HG03135 (cell line): ENCODE results near the gene CORO1C.

Source experiments
- ATAC-seq: cut with Tn5 transposase; IDR thresholded peaks from one replicate; pipeline ENCODE4 v1.9.1; 2021; ENCODE audit warnings: mild to moderate bottlenecking, moderate library complexity; ENCODE audit not compliant: unreplicated experiment

The CORO1C gene

DNA sequence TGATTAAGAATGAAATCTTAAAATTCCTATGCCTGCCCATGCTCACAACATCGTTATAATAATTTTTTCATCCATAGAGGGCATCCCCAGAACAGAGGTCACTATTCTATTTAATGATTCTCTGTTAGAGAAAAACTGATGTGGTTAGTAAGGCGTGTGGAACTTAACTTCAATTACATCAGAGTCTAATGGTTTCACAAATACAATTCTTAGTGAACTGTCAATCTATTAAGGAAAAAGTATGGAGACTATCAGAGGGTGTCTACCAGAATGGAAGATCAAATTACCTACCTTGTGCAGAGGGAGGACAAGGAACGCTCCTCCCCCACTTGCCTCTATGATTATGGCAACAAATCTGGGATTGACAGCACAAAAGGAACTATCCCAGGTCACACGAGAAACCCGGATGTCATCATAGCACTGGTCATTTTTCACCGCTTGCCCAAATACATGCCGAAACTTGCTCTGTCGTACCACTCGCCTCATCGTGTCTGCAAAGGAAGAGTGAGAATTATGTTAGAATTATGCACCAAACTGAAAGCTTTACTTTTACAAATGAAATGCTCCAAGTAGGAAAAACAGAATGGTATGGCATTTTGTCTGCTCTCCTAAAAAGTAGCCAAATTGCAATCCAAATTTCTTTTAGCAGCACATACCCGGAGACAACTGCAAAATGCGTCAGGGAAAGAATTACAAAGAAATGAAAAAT lies 30.3 kb downstream of the CORO1C start:
- no peak for ATAC-seq

DNA sequence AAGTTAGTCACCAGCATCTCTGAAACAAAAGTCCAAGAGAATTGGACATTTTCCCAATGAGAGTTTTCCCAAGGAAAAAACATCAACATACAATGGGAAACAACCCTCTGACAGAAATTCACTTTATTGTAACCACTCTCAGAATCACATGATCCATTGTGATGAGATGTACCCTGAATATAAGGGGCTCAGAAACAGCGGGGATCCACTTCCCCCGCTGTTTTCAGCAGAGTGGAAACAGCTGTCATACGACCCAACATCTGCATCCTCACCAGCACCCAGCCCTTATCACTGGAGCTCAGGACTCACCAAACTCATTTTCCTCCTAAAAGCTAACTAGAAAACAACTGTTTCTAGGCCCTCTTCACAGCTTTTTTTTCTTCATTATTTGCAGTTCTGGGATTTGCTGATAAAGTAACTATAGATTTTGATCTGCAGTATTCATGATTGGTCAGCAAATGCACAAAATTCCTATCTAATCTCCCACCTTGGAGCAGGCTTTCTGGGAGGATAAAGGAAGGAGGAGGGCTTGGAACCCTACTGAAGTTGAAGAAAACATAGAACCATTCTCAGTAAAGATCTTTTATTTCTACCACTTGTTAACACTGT lies 31.3 kb downstream of the CORO1C start:
- no peak for ATAC-seq

DNA sequence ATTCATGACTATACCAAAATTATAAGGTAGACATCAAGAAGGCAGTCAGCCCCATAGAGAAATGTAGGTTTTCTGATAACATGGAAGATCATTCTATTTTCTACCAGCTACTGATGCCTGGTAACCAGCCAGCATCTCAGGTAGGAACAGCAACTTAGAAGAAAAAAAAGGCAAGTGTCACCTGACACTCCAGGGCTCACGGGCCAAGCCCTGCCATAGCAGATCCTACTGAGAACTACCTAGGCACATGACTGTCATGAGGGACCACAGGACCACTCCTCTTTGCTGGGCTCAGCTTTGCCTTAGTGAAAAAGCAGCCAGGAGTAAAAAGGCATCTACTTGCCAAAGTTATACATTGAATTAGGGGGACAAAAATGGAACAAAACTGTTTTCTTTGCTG lies 33.4 kb downstream of the CORO1C start:
- no peak for ATAC-seq

DNA sequence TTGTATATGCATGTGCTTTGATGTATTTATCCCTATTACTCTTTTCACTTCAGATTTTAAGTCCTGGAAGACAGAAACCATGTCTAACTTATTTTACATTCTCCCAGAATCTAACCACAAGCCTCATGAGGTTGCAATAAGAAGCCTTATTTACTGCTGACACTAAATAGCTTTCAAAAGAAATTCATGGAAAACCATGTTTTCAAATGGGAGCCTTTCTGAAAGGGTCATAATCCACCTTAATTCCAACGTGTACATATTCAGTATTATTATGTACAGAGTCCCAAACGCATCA lies 34.4 kb downstream of the CORO1C start:
- no peak for ATAC-seq

DNA sequence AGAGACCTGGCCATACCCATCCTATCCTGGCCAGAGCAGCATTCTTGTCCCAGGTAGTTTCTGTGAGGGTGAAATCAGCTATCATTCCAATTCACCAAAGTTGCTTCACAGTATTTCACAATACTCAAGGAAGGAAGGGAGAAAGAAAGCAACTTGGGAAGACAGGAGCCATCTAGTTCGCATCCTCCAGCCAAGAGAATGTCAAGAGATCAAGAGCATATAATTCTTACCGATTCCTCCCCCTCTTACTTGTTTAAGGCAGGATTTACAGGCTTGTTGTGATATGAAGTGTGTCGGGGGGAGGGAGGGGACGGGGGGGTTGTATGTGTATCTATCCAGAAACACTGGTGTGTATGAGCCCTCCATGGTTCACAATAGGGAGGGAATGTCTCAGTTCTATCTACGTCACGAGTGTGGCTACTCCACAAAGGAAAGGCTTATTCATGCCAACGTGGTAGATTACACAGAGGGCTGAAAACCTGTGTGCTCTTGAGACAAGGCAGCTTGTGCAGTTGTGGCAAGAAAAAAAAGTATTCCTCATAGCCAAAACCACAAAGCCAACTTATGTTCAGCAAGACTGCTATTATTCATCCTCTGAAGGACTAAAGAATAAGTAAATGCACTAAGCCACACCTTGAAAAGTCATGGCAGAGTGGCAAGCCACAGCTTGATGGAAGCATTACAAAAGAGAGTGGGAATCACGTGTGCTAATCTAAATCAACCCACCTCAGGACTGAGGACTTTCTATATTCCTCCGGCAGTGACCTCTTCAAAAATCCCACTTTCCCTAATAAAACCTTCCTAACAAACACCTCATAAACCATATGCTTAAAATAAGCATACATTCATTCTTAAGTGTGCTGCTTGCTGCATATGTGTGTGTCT lies 35.0 kb downstream of the CORO1C start:
- no peak for ATAC-seq

DNA sequence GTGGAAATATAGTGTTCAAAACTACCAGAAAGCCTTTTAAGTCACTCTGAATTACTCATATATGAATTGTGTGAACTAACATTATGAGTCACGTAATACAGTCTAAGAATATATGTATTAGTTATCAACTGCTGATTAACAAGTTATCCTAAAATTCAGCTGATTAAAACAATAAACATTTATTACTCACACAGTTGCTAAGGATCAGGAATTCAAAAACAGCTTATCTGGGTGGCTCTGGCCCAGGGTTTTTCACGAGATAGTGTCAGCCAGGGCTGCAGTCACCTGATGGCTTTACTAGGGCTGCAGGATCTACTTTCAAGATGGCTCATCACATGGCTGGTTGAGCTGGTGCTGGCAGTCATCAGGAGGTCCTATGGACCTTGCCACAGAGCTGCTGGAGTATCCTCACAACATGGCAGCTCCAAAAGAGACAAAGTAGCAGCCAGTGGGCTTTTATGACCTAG lies 36.5 kb downstream of the CORO1C start:
- ATAC-seq = no peak

DNA sequence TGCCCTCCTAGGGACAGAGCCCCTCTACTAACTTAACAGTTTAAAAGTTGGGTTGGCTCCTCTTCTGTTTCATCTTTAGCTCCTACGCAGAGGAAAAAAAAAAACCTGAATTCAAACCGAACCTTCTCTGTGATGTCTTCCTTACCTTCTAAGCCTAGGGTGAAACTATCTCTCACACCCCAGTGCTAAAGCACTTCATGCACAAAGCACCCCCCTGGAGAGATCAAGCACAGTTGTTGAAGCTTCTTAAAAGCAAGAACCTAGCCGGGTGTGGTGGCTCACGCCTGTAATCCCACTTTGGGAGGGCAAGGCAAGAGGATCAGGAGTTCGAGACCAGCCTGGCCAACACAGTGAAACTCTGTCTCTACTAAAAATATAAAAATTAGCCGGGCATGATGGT lies 37.6 kb downstream of the CORO1C start:
- ATAC-seq = no peak

DNA sequence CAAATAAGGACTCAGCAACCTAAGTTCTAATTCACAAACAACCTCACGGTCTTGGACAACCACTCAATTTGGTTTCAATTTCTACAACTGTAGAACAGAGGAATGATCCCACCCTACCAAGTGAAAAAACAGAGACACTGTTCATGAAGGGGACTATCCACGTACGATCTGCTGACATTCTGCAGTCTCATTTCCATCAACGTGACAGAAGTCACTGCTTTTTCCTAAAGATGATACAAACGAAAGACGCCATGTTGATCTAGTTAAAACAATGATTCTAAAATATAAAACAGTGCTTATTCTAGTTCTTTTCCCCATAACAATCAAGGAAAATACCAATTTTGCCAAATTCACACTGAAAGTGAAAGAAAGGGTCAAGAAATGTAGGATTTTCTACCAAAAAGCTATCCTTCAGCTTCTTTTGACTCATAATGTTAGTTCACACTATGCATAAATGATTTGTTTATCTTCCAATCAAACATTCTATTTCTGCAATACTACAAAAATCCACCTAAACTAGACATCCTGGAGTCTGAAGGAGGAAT lies 38.1 kb downstream of the CORO1C start:
- ATAC-seq = no peak

DNA sequence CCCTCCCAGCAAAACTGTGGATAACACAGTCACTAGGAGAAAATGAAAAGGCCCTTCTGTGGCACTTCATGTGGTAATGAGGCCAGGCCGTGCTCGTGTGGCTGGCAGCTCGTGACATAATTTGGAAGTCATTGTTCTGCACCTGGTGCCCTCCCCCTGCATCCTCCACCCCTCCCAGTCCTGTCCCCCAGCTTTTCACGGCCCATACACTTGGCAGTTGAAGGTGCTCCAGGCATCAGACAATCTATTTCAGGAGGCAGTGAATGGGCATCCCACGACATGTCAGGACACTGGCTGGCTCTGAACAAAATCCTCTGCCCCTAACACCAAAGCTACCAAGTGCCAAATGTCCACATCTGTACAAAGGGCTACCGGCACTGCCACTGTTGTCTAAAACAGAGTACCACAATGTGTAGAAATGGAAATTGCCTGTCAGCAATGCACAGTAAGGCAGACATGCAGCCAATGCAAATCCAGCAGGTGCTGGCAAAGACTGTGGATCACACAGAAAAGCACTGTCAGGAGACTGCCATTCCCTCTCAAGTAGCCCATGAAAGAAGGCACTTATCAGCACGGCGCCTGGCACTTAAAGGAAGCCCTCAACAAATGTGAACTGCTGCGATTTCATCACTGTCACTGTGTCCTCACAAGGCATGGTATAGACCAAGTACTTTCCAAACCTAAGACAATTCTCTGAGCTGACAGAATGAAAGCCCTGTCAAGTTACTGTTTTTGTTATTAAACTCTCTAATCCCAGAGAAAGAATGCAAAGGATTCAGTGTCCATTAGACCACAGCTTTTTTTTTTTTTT lies 39.1 kb downstream of the CORO1C start:
- ATAC-seq = no peak

DNA sequence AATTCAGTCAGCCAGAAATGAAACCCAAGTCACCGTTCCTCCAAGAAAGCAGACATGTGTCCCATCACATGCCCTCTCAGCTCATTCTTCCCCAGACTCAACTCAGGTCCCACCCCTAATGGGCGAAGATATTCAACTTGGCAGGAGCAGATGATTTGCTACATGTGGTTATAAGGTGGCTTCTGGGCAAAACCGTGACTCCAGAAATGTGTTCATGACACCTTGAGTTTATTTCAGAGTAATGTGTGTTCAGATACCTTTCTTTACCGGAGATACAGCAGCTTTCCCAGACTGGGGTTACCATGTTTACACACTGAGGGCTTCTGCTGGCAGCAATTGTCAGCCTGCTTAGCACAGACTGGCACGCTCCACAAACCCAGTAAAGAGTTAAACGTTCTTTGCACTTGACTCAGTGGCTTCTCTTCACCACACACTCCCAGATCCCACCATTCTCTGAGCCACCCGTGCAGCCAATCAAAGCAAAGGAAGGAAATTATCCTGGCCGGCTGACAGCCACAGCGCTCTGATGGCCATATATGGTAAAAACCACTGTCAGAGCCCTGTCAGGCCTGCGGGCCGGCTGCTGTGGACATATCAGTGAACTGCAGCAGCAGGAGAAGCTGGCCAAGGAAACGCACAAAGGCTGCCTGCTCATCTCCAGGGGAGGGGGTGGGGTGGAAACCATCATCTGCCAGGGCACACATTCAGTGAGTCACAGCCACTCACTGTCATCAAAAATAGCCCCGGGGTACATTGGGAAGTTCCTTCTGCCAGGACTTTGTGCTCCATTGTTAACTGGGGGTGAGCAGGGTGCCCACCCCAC lies 39.9 kb downstream of the CORO1C start:
- peak; percentile 78 for ATAC-seq

DNA sequence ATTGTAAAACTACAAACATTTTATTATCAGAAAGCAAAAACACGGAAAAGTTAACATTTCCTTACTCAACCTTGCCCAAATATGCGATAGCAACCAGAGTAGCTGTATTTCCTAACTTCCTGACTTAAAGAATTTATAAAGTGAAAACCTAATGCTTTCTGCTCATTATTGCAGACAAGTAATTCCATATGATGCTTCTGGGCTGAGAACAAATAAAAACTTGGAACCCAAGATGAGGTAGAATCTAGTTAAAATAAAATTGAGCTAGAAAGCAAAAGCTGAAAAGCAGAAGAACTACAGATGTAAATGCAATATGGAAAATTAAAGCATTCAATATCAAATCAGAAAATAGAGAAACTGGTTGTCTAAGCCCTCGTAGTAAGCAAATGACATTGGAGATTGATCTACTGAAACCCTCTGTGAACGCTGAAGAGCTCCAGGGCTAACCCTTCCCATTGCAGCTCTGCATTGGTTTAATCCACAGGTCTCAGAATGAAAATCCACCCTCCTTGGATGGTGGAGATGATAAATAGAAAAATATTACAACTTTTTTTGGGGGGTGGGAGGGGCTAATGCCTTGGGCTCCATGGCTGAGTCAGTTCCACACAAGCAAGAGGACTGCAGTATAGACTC lies 40.7 kb downstream of the CORO1C start:
- no peak for ATAC-seq

DNA sequence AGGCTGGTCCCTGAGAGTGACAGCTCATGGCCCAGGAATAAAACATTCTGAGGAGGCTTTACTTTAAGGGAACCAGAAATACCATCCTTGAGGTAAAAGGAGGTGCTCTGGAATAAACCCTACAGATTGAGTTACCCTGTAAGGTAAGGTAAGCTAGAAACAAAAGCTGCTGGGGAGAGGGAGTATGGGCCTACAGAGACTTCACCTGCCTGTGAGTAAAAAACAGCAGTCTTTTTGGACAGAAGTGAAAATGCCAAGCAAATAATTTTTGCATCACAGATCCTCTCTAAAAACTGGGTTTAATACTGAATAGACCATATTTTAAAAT lies 41.2 kb downstream of the CORO1C start:
- no peak for ATAC-seq

DNA sequence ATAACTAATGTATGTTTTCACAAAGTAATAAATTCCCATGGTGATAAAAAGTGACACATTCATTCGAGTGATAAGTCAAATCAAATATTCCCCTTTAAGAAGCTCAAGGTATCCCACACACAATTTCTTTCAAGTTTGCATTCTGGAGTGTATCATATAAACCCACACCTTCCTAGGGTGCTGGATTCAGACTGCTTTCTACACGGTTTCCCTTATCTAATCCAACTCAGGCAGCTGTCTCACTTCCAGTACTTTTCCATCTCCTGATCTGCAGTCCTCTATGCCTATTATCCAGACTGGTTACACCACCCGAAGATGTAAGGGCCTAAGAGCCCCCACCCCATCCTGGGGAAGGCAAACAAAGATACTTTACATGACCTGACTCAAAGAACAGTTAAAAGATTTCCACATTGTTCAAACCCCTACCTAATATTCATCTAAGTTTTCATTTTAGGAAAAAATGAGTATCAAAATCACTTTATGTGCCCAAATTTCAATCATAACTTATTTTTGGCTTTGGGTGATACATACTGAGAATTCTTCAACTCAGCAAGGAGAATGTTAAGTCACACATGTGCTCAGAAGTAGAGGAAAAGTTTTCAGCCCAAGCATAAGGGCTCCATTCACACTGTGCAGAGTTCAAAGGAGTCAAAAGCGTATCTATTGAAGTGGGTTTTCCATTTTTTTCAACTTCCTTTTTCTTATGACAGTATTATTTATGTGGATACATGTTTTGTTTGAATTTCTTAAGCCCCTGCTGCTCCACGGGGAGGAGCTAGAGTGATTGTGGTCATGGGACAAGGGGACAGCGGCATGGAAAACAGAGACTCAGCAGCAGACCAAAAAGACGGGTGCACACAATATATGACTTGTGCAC lies 41.8 kb downstream of the CORO1C start:
- no peak for ATAC-seq

DNA sequence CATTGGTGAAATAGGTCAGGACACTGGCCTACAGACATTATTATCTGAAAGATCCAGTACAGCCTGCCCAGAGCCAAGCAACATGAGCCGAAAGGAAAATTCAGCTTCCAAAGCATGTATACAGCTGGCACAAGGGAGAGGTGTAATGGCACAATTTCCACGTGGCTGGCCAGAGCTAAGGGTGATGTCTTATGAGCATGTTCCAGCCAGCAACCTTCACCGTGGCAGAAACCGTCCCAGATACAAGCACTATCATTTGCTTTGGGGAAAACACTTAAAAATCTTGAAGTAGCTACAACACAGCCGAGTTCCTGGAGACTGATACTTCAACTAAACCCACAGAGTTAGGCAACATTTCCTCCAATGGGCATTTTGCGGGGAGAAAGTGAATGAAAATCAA lies 44.5 kb downstream of the CORO1C start:
- no peak for ATAC-seq

DNA sequence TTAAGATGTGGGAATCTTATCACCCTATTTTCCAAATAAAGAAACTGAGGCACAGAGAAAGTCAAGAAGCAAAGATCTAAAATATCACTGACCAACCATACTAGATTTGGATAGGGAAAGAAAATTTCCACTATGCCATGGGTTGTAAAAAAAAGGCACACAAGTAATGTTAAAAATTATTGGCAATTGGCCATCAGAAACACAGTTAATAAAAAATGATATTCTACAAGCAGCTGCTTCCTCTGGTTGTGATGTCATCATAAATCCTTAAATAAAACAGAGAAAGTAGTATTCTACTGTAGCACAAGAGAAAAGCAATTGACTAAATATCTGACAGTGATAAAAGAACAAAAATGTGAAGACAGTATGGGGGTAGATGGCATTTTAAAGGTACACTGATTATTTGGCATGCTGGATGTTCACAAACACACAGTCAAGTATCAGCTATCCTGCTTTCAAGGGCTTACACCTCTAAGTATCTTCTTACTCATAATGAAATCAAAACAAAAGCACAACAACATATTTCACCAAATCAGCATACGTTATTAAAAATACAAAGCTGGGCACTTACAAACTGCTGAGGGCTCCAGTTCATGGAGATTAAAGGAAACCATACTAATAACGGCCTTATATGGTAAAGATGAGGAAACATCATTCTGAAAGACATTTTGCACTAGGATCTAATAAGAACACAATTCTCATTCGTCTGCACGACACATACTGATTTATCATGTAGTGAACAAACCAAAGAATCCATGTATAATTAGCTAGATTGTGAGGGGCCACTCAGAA lies 45.7 kb downstream of the CORO1C start:
- no peak for ATAC-seq

DNA sequence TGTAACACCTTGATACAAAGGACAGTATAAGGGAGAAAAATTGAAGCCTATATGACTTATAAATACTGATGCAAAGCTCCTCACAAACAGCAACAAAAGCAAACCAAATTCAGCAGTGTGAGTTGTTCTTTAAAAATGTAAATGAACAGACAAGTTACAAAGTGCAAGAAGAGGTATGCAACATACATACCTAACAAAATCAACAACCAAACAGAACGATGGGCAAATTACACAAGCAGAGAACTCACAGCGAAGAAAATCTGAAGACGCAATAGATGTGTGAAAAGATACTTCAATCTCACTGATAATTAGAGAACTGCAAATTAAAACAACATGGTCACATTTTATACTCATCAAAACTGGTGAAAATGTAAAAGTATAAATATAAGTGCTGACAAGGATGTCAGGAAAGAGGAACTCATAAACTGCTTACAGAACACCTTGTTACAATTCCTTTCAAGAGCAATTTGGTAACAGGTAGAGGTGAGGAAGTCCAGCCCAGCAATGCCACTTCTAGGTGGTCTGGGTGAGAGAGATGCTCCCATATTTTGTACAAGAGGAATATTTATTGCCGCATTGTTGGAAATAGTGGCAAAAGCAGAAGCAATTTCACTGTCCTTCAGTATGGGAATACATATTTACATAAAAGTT lies 47.3 kb downstream of the CORO1C start:
- no peak for ATAC-seq

DNA sequence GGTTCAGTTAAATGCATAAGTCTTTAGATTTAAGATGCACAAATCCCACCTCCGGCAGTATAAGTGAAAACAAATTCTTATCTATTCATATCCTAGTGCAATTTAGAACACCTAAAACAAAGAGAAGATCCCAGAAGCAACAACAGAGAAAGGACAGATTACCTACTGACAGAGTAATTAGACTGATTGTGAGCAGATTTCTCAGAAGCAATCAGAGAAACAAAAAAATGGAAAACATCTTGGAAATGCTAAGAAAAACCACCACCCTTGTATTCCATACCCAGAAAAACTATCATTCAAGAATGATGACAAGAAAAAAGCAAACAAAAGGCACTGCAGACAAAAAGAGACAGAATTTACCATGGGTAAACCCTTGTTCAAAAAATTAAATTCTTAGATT lies 50.0 kb downstream of the CORO1C start:
- no peak for ATAC-seq
